ENCODE results near the gene AHNAK2.

Gene AHNAK2

GRCh38 chr14:104986487-104987164 lies 8.5 kb upstream of the AHNAK2 start:
- DNase-seq (ENCODE audit: low read depth in 1 of 2, low spot score in 1 of 2): no peak
- peak overlapping the region; percentile 82; the same call in 1 of the 2 replicates for H3K4me3 ChIP-seq (replicated peaks; ENCODE audit: insufficient read depth, low read length)
- no peak overlapping the region for H3K27ac ChIP-seq (replicated peaks)
- no peak for TF ChIP-seq SPI1 (IDR thresholded peaks at IDR 0.05; ENCODE audit: borderline replicate concordance, low read depth)
- H3K27me3 ChIP-seq (ENCODE audit: insufficient read depth, poor library complexity, severe bottlenecking): no peaks in the 10 kb centered on the region

DNA sequence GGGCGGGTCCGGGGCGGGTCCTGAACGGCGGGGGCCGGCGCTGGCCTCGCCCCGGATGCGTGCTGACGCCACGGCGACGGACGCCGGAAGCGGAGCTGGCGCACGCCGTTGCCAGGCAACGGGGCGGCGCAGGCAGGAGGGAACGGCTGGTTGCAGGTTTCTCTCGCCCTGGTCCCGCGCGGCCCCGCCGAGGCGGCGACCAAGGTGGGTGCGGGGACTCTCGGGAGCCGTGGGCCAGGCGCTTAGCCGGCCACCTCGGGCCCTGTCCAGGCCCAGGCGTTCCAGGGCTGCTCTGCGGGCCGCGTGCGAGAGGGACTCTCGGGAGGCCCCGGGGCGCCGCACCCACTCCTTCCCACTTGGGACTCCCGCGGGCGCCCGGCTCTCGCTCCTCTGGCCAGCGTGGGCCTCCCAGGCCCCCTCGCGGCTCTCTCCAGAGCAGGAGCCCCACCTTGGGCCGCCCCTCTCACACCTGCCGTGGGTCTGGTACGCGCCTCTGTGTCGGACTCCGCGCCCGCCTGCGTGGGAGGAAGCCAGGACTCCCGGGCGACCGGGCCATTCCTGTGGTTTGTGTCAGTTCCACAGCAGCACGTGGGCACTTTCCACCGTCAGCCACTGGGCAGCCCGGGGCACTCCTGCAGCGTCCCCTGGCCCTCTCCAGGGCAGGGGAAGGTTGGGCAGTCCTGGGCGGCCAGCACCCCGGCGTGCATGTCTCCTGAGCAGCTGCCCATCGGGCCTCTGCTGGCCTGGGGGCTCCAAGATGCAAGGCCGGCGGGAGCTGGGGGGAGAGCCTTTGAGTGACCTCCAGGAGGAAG lies 7.7 kb upstream of the AHNAK2 start, which contains the start of gene CLBA1:
TSS of gene CLBA1 (plus strand) at position 114 of the 812 bp plus-strand sequence. CDS start at position 758, 644 bp downstream.
- TF ChIP-seq, protein P1, sequence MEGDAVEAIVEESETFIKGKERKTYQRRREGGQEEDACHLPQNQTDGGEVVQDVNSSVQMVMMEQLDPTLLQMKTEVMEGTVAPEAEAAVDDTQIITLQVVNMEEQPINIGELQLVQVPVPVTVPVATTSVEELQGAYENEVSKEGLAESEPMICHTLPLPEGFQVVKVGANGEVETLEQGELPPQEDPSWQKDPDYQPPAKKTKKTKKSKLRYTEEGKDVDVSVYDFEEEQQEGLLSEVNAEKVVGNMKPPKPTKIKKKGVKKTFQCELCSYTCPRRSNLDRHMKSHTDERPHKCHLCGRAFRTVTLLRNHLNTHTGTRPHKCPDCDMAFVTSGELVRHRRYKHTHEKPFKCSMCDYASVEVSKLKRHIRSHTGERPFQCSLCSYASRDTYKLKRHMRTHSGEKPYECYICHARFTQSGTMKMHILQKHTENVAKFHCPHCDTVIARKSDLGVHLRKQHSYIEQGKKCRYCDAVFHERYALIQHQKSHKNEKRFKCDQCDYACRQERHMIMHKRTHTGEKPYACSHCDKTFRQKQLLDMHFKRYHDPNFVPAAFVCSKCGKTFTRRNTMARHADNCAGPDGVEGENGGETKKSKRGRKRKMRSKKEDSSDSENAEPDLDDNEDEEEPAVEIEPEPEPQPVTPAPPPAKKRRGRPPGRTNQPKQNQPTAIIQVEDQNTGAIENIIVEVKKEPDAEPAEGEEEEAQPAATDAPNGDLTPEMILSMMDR (IDR thresholded peaks at IDR 0.05; ENCODE audit: insufficient read depth, low read length): no peak
- no peak for TF ChIP-seq SPI1 (IDR thresholded peaks at IDR 0.05; ENCODE audit: borderline replicate concordance, low read depth)
- no peak for TF ChIP-seq REST (IDR thresholded peaks at IDR 0.05; ENCODE audit: insufficient replicate concordance, low read depth)
- TF ChIP-seq POLR2AphosphoS5 (IDR thresholded peaks at IDR 0.05; ENCODE audit: low read depth): no peak
- no peak for TF ChIP-seq GABPA (IDR thresholded peaks at IDR 0.05; ENCODE audit: low read depth)
- peak within 1 kb of the TSS; percentile 48 for H3K27ac ChIP-seq (replicated peaks)
- H3K27me3 ChIP-seq (ENCODE audit: insufficient read depth, poor library complexity, severe bottlenecking): no peaks in the 10 kb centered on the region
- DNase-seq (ENCODE audit: low read depth in 1 of 2, low spot score in 1 of 2): peak; percentile 84 to 86
- peak within 1 kb of the TSS; percentile 82 for H3K4me3 ChIP-seq (replicated peaks; ENCODE audit: insufficient read depth, low read length)

DNA sequence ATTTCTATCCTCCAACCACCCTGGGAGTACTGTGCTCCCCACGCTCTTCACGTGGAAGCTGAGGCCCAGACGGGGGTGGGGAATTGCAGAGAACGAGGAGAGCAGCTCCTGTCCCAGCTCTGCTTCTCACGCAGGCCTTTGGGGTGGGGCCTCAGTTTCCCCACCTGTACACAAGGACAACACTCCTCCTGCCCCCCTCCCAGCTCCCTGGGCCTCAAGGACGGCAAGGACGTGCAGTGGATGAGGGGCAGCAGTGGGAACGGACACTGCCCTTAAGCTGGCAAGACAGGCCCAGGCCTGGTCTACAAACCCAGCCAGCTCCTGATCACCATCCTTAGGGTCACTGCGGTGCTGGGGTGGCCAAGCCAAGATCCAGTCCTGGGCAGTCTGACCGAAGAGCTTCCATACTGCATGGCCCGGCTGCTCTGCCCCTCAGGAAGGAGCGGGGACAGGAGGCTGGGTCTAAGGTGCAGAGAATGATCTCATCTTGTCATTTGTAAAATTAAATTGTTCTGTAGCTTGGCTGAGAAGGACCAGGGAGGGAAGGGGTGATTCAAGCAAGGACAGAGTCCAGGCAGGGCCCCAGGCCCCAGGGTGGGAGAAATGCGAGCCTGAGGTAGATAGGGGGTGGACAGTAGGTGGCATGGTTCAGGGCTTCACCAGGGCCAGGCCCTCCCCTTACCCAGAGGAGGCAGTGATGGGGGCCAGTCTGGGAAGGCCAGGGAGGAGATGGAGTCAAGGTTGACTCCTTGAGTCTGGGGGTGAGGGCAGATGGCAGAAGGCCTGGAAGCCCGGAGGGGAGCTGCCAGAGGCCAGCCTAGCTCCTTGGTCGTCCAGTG lies 6.1 kb upstream of the AHNAK2 start:
- H3K27ac ChIP-seq (replicated peaks): no peak overlapping the region
- no peak overlapping the region for H3K4me3 ChIP-seq (replicated peaks; ENCODE audit: insufficient read depth, low read length)
- TF ChIP-seq SPI1 (IDR thresholded peaks at IDR 0.05; ENCODE audit: borderline replicate concordance, low read depth) (no peak), GABPA (IDR thresholded peaks at IDR 0.05; ENCODE audit: low read depth) (no peak), POLR2AphosphoS5 (IDR thresholded peaks at IDR 0.05; ENCODE audit: low read depth) (no peak), REST (IDR thresholded peaks at IDR 0.05; ENCODE audit: insufficient replicate concordance, low read depth) (no peak)
- TF ChIP-seq, protein P1 (IDR thresholded peaks at IDR 0.05; ENCODE audit: insufficient read depth, low read length): no peak
- peaks cover 1% of the 10 kb centered on the region for H3K27me3 ChIP-seq (ENCODE audit: insufficient read depth, poor library complexity, severe bottlenecking)
- no peak for DNase-seq (ENCODE audit: low read depth in 1 of 2, low spot score in 1 of 2)

Measured in HL-60 (cell line).